Kidney epithelial cell (primary cell): ENCODE results near the gene C3orf22. TPM values are rescaled to one million over a fixed set of nuclear protein-coding genes. Genes with fewer than 3 reads are reported as not detected.

ENCODE experiments used
- DNase-seq: peaks from one replicate; pipeline ENCODE4 v3.0.0-alpha.2; 2010; ENCODE audit warnings: low read depth
- H3K27me3 ChIP-seq: 2 replicates; pipeline ENCODE4 v1.6.0; 2011; ENCODE audit warnings: low read length; ENCODE audit not compliant: control insufficient read depth, insufficient read depth
- H3K36me3 ChIP-seq: 2 replicates; pipeline ENCODE4 v1.5.1; 2011; ENCODE audit warnings: low read length; ENCODE audit not compliant: control insufficient read depth, insufficient read depth
- H3K4me3 ChIP-seq: 2 replicates; pipeline ENCODE4 v1.5.1; 2011; ENCODE audit warnings: low read depth, mild to moderate bottlenecking, control low read depth, low read length
- CTCF ChIP-seq: IDR thresholded peaks from 2 replicates; pipeline ENCODE4 v1.5.1; 2011; ENCODE audit warnings: mild to moderate bottlenecking, moderate library complexity, low read length, control low read depth, inconsistent platforms; ENCODE audit not compliant: insufficient read depth, poor library complexity, severe bottlenecking
- total RNA-seq: library from RNA; depleted of rRNA; stranded (reverse); fragments of >200 nt; gene quantifications from 2 replicates; pipeline ENCODE4 v1.2.3, GENCODE V29; 2015

The C3orf22 gene
- total RNA-seq, 1 donor from 2014 or later, result not detected

- no peak overlapping the region for H3K4me3 ChIP-seq
- no peak for TF ChIP-seq CTCF
- no peaks in the 10 kb centered on the region for H3K36me3 ChIP-seq
- no peak for DNase-seq
- H3K27me3 ChIP-seq, result peaks cover 5% of the 10 kb centered on the region
These were observed 23.6 kb upstream of the C3orf22 start for GRCh38 chr3:126582311-126582710.

- Histone ChIP-seq H3K4me3 (no peak overlapping the region), H3K36me3 (no peaks in the 10 kb centered on the region), H3K27me3 (peaks cover 5% of the 10 kb centered on the region)
- no peak for DNase-seq
- TF ChIP-seq CTCF, result no peak
These were observed 22.8 kb upstream of the C3orf22 start for GRCh38 chr3:126581569-126581968.

GRCh38 chr3:126580746-126581145 lies 22.0 kb upstream of the C3orf22 start:
- Histone ChIP-seq H3K27me3 (peaks cover 5% of the 10 kb centered on the region), H3K4me3 (no peak overlapping the region), H3K36me3 (no peaks in the 10 kb centered on the region)
- no peak for TF ChIP-seq CTCF
- DNase-seq, result no peak

GRCh38 chr3:126578702-126579101 lies 20.0 kb upstream of the C3orf22 start:
- Histone ChIP-seq H3K4me3 (no peak overlapping the region), H3K27me3 (peaks cover 5% of the 10 kb centered on the region), H3K36me3 (no peaks in the 10 kb centered on the region)
- no peak for TF ChIP-seq CTCF
- DNase-seq, result no peak

GRCh38 chr3:126577261-126577660 lies 18.5 kb upstream of the C3orf22 start:
- Histone ChIP-seq H3K27me3 (peaks cover 6% of the 10 kb centered on the region), H3K36me3 (no peaks in the 10 kb centered on the region), H3K4me3 (no peak overlapping the region)
- DNase-seq, result no peak
- TF ChIP-seq CTCF, result no peak

GRCh38 chr3:126573492-126574117 lies 14.9 kb upstream of the C3orf22 start:
- DNase-seq, result no peak
- no peaks in the 10 kb centered on the region for H3K36me3 ChIP-seq
- no peak overlapping the region for H3K4me3 ChIP-seq
- peaks cover 3% of the 10 kb centered on the region for H3K27me3 ChIP-seq
- TF ChIP-seq CTCF, result no peak
